HG02623 (cell line): ENCODE results near the gene GAGE12F.
"Not testable (repeated sequence)": the region's sequence is repeated elsewhere in the genome, so short reads cannot be mapped to it uniquely, and the experiment has no call there.

Experiments
- ATAC-seq: cut with Tn5 transposase; IDR thresholded peaks from one replicate; pipeline ENCODE4 v1.9.1; 2021; ENCODE audit warnings: moderate library complexity; ENCODE audit not compliant: unreplicated experiment

Gene GAGE12F

GRCh38 chrX:49560542-49560941 is at the start of gene GAGE12F:
TSS of gene GAGE12F (plus strand) at chrX:49560842. CDS start at chrX:49561997, 1,155 bp downstream.
- ATAC-seq: not testable (repeated sequence)

- ATAC-seq: not testable (repeated sequence)
Measured at GRCh38 chrX:49531877-49532276, 28.8 kb upstream of the GAGE12F start, which contains the start of gene GAGE12C. TSS of gene GAGE12C (plus strand) at chrX:49532177. CDS start at chrX:49533332, 1,155 bp downstream.

- ATAC-seq: not testable (repeated sequence)
Measured at GRCh38 chrX:49541433-49541832, 19.2 kb upstream of the GAGE12F start, which contains the start of gene GAGE12D. TSS of gene GAGE12D (plus strand) at chrX:49541733. CDS start at chrX:49542888, 1,155 bp downstream.

GRCh38 chrX:49550989-49551388 is 9.7 kb upstream of the GAGE12F start, which contains the start of gene GAGE12E:
TSS of gene GAGE12E (plus strand) at chrX:49551289. CDS start at chrX:49552444, 1,155 bp downstream.
- not testable (repeated sequence) for ATAC-seq

GRCh38 chrX:49568728-49569127 is 8.1 kb downstream of the GAGE12F start:
- not testable (repeated sequence) for ATAC-seq

- ATAC-seq: not testable (repeated sequence)
Measured at GRCh38 chrX:49569152-49569551, 8.5 kb downstream of the GAGE12F start.

GRCh38 chrX:49570100-49570499 is 9.5 kb downstream of the GAGE12F start, which contains the start of gene GAGE12G:
TSS of gene GAGE12G (plus strand) at chrX:49570400. CDS start at chrX:49571555, 1,155 bp downstream.
- not testable (repeated sequence) for ATAC-seq

- ATAC-seq: not testable (repeated sequence)
Measured at GRCh38 chrX:49579649-49580048, 19.0 kb downstream of the GAGE12F start, which contains the start of gene GAGE12H. TSS of gene GAGE12H (plus strand) at chrX:49579949. CDS start at chrX:49581104, 1,155 bp downstream.

- ATAC-seq: not testable (repeated sequence)
Measured at GRCh38 chrX:49589196-49589595, 28.6 kb downstream of the GAGE12F start, which contains the start of gene GAGE2A. TSS of gene GAGE2A (plus strand) at chrX:49589496. CDS start at chrX:49590651, 1,155 bp downstream.

GRCh38 chrX:49589769-49590478 is 29.3 kb downstream of the GAGE12F start:
- not testable (repeated sequence) for ATAC-seq

- not testable (repeated sequence) for ATAC-seq
Measured at GRCh38 chrX:49590488-49590887, 29.8 kb downstream of the GAGE12F start.

- ATAC-seq: not testable (repeated sequence)
Measured at GRCh38 chrX:49598720-49599119, 38.1 kb downstream of the GAGE12F start, which contains the start of gene GAGE1. TSS of gene GAGE1 (plus strand) at chrX:49599020. CDS start at chrX:49600175, 1,155 bp downstream.

GRCh38 chrX:49610718-49611310 is 50.2 kb downstream of the GAGE12F start:
- no peak for ATAC-seq
